ELR (cell line): ENCODE measurements around the gene PODXL.
"Not testable (repeated sequence)": the region's sequence is repeated elsewhere in the genome, so short reads cannot be mapped to it uniquely, and the experiment has no call there.

Experiments used
- DNase-seq: peaks from one replicate; pipeline ENCODE4 v3.0.0-alpha.2; 2015; ENCODE audit warnings: low read depth

The PODXL gene

DNA sequence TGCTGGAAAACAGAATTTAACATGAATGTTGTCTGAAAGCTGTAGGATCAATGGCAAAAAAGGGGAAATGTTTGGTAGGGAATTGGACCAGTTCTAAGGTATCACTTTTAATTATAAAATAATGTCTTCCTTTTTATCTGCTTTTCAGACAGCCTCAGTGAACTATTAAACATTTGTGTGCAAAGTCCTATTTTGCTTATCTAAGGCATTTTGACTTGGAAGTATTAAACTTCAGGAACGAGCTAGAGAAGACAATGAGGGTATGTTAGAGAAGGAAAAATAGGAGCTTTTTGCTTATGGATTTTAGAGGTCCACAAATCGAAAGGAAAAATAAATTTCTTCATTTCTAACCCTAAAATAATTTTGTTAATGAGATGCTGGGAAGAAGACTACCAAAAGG lies 63.3 kb downstream of the PODXL start:
- no peak for DNase-seq

DNA sequence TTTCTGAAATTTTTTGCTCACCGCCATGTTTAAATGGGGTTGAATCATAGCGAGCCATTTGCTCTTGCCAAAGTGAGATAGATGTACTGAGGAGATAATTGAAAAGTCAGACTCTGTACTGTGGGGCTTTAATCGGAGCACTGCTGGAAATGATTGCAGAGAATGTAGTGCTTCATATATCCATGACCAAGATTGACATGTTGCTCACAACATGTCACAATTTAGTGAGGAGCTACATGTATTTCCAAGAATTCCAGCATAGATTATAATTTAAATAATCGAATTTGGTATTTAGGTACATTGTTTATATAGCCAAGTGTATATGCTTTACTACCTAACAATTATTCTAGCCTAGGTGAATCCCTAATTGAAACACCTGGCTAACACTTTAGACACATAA lies 66.5 kb downstream of the PODXL start:
- DNase-seq: no peak

DNA sequence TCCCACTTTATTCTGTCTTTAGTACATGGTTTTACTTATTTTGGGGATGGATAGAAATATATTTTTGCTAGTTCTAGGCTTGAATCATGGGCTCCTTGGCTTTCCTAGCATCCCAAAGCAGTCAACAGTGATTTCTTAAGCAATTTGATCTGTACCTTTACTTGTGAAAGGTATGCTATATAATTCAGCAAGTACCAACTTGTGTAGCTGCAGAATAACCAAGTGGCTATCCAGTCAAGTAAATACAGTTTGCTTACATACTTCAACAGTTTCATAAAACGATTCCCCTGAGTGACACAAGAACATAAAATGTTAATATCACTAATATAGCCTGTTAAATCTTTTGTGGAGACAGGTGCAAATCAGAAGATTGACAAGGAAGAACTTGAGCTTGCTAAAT lies 67.2 kb downstream of the PODXL start:
- DNase-seq: no peak

DNA sequence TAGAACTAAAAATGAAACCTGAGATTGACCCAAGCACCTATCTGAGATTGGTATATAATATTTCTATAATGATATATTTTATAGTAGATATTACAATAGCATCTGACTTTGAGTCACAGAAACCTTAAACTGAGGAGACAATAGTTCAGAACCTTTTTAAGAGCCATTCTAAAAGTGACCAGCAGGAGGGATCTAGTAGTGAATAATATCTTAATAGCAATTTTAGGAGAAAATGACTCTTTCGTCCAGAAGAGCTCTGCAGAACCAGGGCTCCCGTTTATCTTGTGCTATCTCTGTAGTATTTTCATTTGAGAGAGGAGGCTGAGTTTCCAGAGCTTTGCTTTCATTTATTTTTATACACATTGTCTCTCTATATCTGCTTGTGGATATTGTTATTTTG lies 68.1 kb downstream of the PODXL start:
- DNase-seq: peak; percentile 60

DNA sequence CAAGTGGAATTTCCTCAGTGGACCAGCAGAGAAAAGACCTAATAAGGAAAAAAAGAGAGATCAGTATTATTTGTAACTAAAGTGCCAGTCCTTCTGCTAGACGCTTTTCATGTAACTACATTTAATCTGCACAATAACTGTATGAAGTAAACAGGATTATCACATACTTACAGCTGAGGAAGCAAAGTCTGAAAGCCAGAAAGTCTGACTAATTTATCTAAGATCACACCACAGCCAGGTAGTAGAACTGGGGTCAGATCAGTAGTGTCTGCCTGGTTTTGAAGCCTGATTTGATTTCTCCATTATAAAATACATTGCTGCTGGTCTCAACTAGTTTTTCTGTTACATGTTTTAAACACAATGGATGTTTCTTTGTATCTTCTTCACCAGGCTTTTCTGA lies 69.2 kb downstream of the PODXL start:
- no peak for DNase-seq

DNA sequence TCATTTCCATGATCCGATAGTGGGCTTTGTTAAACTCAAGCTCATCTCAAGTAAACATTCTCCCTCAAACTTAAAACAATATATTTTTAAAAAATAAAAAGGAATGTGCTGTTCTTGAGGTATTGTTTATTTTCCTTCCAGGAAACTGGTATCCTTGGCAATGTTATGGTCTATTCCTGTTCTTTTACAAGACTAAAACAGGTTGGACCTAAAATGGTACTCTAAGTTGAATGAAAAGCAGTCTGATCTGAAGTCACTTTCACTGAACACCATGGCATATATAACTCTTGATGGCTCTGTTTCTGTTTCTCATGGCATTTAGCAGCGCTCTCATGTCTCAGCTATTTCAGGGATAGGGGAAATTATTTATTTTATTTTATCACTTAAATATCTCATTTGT lies 70.1 kb downstream of the PODXL start:
- DNase-seq: no peak

DNA sequence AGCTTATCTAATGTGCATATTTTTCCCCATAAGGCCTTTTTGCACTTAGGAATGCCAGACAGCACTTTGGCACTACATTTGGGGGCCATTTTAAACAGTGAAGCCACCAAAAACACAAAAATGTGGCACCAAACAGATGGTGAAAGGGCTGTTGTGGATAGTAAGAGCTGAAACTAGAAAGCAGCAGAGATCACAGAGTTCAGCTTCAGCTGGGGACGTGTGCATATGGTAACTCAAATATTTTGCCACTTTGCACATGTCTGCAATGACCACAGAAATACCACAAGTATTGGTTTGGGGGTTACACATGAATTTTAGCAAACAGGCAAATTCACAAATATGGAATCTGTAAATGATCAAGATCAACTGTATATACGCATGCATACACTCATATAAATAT lies 72.8 kb downstream of the PODXL start:
- DNase-seq: no peak

DNA sequence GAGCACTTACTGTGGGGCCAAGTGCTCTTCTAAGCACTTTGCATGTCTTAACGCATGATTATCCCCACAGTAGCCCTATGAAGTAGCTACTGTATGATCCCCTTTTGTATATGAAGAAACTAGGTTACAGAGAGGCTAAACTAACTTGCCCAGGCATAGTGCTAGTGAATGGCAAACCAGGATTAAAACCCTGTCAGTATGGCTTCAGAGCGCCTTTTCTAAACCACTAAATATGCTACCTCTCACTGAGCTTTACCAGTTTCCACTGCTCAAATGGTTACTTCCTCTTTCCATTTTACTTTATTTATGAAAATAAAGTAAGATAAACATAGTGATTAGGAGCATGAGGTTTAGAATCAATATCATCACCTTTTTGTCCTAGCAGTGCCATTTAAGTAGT lies 73.6 kb downstream of the PODXL start:
- DNase-seq: no peak

DNA sequence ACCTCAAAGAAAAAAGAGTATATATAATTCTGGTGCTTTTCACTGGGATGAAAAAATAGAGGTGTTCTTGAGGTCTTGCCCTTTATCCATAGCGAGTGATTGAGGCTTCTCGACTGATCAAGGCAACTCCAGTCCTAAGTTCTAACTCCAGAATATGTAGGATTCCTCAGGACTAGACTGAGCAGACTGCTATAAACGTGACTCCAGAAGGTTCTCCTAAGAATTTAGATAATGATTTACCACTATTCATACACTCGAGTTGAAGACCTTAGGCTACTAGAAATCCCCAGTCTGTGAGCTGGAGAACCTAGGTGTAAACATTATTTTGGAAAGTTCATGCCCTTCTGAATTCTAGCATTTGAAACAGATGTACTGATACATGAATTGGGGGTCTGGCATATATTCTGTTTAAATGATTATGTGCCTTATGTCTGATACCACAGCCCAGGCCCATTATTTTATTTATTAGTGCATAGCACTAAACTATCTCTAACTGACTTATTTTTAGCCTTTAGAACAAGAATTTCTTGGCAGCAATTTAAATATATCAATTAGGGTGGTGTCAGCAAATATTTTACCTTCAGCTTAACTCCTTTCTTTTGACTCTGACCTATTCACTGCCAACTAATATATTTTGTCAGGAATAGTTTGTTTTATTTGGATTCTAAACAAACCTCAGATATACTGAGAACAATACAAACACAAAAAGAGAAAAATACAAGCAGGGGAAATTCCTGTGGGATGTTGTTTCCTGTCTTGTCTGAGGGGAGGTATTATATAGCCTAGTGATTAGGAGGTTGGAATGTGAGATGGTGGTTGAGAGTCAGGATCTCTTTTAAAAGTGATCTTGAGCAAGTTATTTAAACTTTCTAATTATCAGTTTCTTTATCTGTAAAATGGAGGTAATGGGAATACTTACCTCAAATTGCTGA lies 75.8 kb downstream of the PODXL start:
- peak; percentile 65 for DNase-seq

DNA sequence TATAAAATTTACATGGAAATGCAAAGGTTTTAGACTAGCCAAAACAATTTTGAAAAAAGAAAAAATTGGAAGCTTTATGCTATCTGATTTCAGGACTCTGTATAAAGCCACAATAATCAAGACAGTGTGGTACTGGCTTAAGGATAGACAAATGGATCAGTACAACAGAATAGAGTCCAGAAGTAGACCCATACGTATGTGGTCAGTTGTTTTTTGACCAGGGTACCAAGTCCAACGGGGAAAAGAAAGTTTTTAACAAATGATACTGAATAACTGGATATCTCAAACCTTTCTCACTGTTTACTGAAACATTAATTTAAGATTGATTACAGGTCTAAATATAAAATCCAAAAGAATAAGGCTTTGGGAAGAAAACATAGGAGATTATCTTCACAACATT lies 79.7 kb downstream of the PODXL start:
- DNase-seq: no peak

DNA sequence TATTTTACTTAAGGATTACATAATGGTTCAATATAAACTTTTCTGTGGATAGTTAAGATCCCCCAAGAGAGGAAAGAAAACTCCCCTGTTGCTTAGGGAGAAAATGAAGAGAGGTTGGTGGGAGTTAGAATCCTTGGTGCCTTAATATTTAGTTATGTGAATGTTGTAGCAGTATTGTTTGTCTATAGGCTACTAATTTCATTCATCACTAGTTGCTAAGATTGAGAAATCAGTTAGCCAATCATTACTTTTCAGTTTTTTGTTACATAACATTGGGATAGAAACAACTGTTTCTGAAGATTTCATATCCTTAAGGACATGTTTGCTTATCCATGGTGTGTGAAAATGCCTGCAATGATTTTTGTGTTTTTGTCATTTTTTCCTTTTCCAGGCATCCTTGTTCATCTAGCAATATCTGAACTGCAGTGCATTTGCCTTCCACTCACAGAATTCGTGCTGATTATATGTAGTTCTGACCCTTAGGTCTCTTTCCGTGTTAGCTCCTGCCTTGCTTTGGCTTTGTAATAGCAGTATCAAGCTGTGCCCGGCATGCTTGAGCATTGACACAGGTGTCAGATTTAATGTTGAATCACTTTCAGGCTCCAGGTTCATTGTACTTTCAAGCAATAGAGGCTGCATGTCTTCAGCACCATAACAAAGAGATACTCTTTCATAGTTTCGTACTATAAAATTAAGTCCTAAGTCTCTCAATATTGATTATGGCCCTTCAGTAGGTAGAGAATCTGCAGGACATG lies 85.0 kb downstream of the PODXL start:
- DNase-seq: no peak

DNA sequence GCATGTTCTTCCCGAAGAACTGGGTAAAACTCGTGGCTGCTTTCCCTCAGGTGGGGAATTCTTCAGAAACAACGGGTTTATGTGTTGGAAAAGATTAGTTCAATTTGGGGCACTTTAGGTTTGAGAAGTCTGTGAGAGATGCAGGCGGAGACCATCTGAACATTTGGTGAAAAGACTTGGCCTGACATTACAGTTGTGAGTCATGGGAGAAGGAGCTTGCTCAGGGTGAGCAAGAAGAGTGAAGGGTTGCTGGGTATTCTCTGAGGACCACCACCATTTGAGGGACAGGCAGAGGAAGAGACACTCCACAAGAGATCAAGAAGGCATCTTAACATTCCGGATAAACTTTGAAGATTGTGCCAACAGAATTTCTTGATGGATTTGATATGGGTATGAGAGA lies 88.6 kb downstream of the PODXL start:
- no peak for DNase-seq

DNA sequence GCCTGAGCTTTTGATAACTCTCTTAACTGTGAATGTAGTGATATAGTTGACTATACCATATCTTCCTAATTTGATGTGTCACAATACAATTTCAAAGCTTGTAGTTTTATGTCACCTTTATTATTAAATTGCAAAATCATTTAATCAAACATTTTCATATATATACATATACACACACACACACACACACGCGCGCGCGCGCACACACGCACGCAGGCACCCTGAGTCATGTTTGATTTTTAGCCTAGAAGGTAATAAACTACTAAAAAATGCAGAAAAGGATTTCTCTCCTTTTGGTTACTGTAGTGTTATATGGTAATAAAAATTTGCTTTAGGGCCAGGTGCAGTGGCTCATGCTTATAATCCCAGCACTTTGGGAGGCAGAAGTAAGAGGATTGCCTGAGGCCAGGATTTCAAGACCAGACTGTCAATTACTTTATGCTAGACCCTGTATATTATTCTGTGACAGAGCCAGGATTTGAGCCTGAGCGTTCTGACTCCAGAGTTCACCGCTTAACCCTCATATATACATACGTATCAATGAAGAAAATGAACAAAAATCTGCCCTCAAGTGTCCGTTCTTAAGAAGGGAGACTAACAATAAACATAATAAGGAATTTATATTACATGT lies 89.6 kb downstream of the PODXL start:
- no peak for DNase-seq

DNA sequence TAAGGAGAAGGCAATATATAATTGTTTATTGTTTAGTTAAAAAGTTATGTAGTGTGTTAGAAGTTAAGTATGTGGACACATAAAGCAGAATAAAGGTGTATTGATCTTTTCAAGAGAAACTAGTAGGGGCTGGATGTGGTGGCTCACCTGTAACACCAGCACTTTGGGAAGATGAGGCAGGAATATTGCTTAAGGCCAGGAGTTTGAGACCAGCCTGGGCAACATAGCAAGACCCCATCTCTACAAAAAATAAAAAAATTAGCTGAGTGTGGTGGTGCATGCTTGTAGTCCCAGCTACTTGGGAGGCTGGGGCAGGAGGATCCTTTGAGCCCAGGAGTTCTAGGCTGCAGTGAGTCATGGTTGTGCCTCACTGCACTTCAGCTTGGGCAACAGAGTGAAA lies 93.7 kb downstream of the PODXL start:
- DNase-seq: not testable (repeated sequence)

DNA sequence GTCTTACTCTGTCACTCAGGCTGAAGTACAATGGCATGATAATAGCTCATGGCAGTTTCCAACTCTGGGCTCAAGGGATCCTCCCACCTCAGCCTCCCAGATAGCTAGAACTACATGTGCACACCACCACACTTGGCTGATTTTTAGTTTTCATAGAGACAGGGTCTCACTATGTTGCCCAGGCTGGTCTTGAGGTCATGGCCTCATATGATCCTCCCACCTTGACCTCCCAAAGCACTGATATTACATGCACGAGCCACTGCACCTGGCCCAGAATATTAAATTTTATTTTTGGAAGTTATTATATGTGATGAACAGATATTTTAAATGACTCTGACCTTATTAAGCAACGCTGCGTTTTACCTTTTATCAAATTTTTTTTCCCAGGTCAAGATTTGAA lies 94.4 kb downstream of the PODXL start:
- DNase-seq: no peak

DNA sequence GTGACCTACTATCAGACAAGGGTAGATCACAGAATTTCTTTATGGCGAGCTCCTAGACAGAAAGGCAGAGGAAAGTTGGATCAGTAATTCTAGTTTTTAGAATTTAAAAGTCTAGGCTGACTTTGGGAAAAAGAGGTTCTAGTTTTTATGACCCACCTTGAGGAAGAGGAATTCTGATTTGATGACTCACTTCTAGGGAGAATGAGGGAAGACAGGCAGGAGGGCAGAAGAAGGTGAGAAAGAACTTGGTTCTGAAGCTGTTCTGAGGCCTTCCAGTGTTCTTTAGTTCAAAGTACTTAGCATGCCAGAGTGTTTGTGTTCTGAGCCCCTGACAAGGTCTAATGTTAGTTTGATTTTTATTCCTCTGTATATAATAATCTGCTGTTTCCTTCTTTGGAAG lies 97.2 kb downstream of the PODXL start:
- DNase-seq: peak; percentile 42

DNA sequence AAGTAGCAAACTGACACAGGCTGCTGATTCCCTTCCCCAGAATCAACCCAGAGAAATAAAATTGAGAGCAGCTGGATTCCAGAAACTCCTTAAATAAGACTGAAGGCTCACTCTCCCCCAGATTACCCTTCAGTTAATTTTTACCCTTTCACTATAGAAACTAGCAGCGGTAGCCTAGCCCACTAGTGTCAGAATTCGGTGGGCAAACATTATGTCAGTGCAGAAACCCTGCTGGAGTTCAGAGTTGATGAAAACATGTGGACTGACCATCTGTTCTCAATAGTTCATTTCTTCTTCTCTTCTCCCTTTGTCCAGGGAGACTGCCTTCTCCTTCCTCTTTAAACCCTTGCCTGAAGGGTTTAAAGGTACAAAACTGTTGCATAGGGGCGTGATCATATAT lies 100.1 kb downstream of the PODXL start:
- no peak for DNase-seq

DNA sequence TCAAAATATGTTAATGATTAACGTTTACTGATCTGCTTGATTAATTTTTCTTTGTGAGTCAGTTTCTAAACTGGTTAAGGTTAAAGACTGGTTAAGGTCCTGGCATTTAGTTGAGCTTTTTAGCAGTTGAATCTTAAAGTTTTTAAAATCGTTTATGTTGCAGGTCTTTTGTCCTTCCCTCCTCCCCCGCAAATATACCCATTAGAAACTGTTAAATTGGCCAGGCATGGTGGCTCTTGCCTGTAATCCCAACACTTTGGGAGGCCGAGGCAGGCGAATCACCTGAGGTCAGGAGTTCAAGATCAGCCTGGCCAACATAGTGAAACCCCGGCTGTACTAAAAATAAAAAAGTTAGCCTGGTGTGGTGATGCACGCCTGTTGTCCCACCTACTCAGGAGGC lies 100.9 kb downstream of the PODXL start:
- no peak for DNase-seq

DNA sequence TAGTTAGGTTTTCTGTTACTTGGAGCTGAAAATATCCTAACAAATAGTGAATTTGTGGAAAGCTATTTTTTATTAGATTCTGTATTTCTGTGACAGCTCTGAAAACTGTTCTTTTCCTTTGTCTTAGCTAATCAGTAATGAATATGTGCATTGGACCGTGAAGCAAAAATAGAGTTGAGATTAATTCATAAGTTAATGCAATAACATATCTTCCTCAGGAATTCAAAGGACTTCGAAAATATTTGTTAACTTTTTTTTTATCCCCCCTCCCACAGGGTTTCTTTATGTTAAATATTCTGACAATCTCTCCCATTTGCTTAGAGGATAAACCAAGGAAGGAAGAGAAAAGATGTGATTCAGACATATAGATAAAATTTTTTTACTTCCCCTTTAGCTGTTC lies 101.4 kb downstream of the PODXL start:
- DNase-seq: no peak

DNA sequence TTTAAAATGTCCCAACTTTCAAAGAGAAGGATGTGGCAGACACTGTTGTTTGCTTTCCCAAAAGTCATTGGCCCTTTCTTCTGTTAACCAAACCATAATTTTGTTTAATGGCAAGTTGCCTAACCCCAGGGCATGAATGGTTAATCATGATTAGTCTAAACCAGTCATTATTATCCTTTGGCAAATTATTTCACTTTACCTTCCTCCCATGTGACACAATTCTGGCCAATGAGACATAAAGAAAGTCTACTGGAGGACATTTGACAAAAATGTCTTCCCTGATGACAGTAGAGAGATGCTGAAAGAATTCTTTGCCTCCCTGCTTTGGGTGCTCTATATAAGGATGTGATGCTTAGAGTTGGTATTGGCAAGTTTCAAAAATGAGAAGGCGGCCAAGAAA lies 101.9 kb downstream of the PODXL start:
- no peak for DNase-seq
